Measurements from ENCODE around the gene DSG2. TPM values are rescaled to one million over a fixed set of nuclear protein-coding genes. Genes with fewer than 3 reads are reported as not detected.

The DSG2 gene
- total RNA-seq, 1 donor from 2014 or later = 10.8 TPM

GRCh38 chr18:31578126-31578525, 80.1 kb downstream of the DSG2 start:
- no peak for DNase-seq (ENCODE audit: low spot score)
- intact Hi-C loops (cut with DNase I) = no loop called here
- ATAC-seq = no peak

DNA sequence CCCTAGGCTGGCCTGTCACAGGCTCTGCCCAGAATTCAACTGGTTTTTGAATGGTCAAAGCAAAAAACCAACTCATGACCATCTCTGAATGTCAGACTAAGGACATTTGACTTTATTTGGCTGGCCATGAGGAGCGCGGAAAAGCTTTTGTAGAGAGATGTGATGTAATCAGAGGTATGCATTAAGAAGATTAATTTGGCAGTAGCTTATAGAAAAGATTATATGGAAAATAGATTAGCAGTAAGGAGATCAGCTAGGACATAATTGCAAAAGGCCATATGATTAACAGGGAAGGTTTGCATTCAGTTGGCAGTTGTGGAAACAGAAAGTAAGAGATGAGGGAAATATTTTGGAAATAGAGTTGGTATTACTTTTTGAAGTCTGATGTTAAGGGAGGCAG, 81.4 kb downstream of the DSG2 start:
- intact Hi-C loops (cut with DNase I) = no loop called here
- no peak for DNase-seq (ENCODE audit: low spot score)
- ATAC-seq = no peak

DNA sequence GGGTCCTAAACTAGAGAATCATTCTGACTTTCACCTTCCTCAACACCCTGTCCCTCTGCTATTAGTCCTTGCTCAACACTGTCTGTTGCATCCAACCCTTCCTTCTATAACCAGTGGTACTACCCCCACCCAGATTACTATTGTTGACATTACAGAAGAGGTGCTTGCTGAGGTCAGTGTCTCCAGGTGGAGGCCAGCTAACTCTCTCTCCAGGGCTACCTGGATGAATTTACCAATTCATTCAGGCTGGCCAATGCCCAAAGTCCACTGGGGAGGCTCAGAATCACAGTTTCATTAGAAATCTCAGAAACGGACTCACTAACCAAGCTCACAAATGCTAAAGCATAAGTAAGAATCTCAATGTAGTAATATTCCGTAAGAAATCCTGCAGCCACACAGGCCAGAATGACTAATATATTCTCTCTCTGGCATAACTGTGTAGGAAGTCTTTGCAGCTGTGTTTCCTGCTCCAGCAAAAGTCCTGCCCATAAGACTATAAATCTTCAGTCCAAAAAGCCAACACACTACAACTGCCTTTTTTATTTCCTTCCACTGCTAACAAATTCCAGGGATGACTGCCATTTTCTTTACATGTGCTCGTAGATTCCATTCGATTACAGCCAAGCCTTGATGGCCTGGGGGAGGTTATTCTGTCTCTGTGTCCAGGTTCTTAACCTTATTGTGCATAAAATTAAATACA, 83.7 kb downstream of the DSG2 start:
- DNase-seq (ENCODE audit: low spot score) = no peak
- ATAC-seq = no peak
- intact Hi-C loops (cut with DNase I) = no loop called here

- ATAC-seq (no peak), DNase-seq (ENCODE audit: low spot score) (no peak)
- intact Hi-C loops (cut with DNase I) = no loop called here
These were observed 85.3 kb downstream of the DSG2 start for GRCh38 chr18:31583185-31583854.

DNA sequence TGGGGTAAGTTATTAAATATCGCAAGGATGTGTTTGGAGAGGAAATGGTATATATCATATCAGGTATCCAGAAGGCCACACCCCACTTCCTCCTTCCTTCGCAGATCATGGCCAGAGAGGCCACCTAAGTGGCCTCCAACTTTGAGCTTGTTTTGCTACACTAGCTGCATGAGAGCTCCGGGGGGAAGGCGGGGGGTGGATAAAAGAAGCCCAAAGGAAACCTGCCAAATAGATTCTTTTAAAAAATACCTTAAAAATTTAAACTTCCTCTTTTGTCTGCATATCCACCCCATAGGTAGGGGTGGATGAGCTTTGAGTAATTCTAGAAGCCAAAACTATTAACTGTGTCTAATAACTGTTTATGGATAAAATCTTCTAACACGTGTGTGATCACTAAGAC, 88.0 kb downstream of the DSG2 start:
- ATAC-seq (no peak), DNase-seq (ENCODE audit: low spot score) (no peak)
- intact Hi-C loops (cut with DNase I) = no loop called here

DNA sequence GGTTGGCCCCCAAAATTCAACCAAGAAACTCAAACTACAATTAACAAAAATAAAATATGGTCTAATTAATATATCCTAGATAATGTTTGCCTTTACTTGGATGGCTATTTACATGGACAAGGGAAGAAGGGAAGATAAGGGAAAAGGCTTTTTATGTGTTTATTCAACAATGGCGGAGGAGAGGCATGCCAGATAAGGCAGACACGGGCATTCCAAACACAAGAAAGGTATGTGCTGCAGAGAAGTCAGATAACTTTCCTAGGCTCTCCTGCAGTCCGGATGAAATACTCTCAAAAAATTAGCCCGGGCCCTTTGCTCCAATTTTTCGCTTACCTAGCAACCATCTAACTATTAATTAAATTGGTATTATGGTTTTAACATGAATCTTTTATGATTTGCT, 88.6 kb downstream of the DSG2 start:
- ATAC-seq (no peak), DNase-seq (ENCODE audit: low spot score) (no peak)
- intact Hi-C loops (cut with DNase I) = no loop called here

GRCh38 chr18:31587529-31587928, 89.6 kb downstream of the DSG2 start:
- ATAC-seq (no peak), DNase-seq (ENCODE audit: low spot score) (no peak)
- intact Hi-C loops (cut with DNase I) = no loop called here

GRCh38 chr18:31590570-31590969, 92.6 kb downstream of the DSG2 start:
- intact Hi-C loops (cut with DNase I) = no loop called here
- no peak for ATAC-seq

GRCh38 chr18:31591113-31591512, 93.1 kb downstream of the DSG2 start:
- ATAC-seq (no peak), DNase-seq (ENCODE audit: low spot score) (no peak)
- intact Hi-C loops (cut with DNase I) = no loop called here

More at GRCh38 chr18:31590570-31590969, 92.6 kb downstream of the DSG2 start:
- DNase-seq (ENCODE audit: low spot score) = no peak

DNA sequence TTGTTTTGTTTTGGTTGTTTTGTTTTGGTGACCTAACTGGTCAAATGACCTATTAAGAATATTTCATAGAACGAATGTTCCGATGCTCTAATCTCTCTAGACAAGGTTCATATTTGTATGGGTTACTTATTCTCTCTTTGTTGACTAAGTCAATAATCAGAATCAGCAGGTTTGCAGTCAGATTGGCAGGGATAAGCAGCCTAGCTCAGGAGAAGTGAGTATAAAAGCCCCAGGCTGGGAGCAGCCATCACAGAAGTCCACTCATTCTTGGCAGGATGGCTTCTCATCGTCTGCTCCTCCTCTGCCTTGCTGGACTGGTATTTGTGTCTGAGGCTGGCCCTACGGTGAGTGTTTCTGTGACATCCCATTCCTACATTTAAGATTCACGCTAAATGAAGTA, 93.7 kb downstream of the DSG2 start, which contains the start of gene TTR:
TSS of gene TTR (plus strand) at position 250 of the 400 bp plus-strand sequence. CDS start at position 276, 26 bp downstream.
- no peak for ATAC-seq
- intact Hi-C loops (cut with DNase I) = no loop called here
- DNase-seq (ENCODE audit: low spot score) = no peak

GRCh38 chr18:31592506-31593157, 94.7 kb downstream of the DSG2 start:
- ATAC-seq (no peak), DNase-seq (ENCODE audit: low spot score) (no peak)
- intact Hi-C loops (cut with DNase I) = no loop called here

GRCh38 chr18:31595121-31595771, 97.3 kb downstream of the DSG2 start:
- DNase-seq (ENCODE audit: low spot score) (no peak), ATAC-seq (no peak)
- intact Hi-C loops (cut with DNase I) = no loop called here

- intact Hi-C loops (cut with DNase I) = no loop called here
- no peak for DNase-seq (ENCODE audit: low spot score)
- ATAC-seq = no peak
These were observed 98.3 kb downstream of the DSG2 start for GRCh38 chr18:31596081-31596872.

DNA sequence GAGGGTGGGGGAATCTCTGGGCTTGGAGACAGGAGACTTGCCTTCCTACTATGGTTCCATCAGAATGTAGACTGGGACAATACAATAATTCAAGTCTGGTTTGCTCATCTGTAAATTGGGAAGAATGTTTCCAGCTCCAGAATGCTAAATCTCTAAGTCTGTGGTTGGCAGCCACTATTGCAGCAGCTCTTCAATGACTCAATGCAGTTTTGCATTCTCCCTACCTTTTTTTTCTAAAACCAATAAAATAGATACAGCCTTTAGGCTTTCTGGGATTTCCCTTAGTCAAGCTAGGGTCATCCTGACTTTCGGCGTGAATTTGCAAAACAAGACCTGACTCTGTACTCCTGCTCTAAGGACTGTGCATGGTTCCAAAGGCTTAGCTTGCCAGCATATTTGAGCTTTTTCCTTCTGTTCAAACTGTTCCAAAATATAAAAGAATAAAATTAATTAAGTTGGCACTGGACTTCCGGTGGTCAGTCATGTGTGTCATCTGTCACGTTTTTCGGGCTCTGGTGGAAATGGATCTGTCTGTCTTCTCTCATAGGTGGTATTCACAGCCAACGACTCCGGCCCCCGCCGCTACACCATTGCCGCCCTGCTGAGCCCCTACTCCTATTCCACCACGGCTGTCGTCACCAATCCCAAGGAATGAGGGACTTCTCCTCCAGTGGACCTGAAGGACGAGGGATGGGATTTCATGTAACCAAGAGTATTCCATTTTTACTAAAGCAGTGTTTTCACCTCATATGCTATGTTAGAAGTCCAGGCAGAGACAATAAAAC, 100.2 kb downstream of the DSG2 start:
- DNase-seq (ENCODE audit: low spot score) = no peak
- intact Hi-C loops (cut with DNase I) = no loop called here
- no peak for ATAC-seq

Measured in sciatic nerve (tissue), 2 donors.